ENCODE data around the gene DOCK10.

Gene DOCK10

GRCh38 chr2:224883172-224883516, 159.1 kb downstream of the DOCK10 start:
- no peak for DNase-seq (ENCODE audit: low read depth in 3 of 3)

GRCh38 chr2:224882291-224883171, 159.7 kb downstream of the DOCK10 start:
- DNase-seq (ENCODE audit: low read depth in 3 of 3) = no peak

- no peak for DNase-seq (ENCODE audit: low read depth in 3 of 3)
Observed at GRCh38 chr2:224881846-224882245, 160.4 kb downstream of the DOCK10 start.

- DNase-seq (ENCODE audit: low read depth in 3 of 3) = no peak
Observed at GRCh38 chr2:224876522-224876921, 165.7 kb downstream of the DOCK10 start.

- no peak for DNase-seq (ENCODE audit: low read depth in 3 of 3)
Observed at GRCh38 chr2:224875841-224876240, 166.4 kb downstream of the DOCK10 start.

- DNase-seq (ENCODE audit: low read depth in 3 of 3) = no peak
Observed at GRCh38 chr2:224875153-224875552, 167.1 kb downstream of the DOCK10 start.

- no peak for DNase-seq (ENCODE audit: low read depth in 3 of 3)
Observed at GRCh38 chr2:224871813-224872212, 170.5 kb downstream of the DOCK10 start.

GRCh38 chr2:224870341-224870740, 171.9 kb downstream of the DOCK10 start:
- no peak for DNase-seq (ENCODE audit: low read depth in 3 of 3)

- no peak for DNase-seq (ENCODE audit: low read depth in 3 of 3)
Observed at GRCh38 chr2:224869601-224870233, 172.6 kb downstream of the DOCK10 start.

- no peak for DNase-seq (ENCODE audit: low read depth in 3 of 3)
Observed at GRCh38 chr2:224865016-224865415, 177.3 kb downstream of the DOCK10 start.

GRCh38 chr2:224861266-224861665, 181.0 kb downstream of the DOCK10 start:
- no peak for DNase-seq (ENCODE audit: low read depth in 3 of 3)

- no peak for DNase-seq (ENCODE audit: low read depth in 3 of 3)
Observed at GRCh38 chr2:224860786-224861185, 181.5 kb downstream of the DOCK10 start.

- no peak for DNase-seq (ENCODE audit: low read depth in 3 of 3)
Observed at GRCh38 chr2:224851811-224852210, 190.5 kb downstream of the DOCK10 start.

- DNase-seq (ENCODE audit: low read depth in 3 of 3) = no peak
Observed at GRCh38 chr2:224850081-224850480, 192.2 kb downstream of the DOCK10 start.

GRCh38 chr2:224849264-224849663, 193.0 kb downstream of the DOCK10 start:
- no peak for DNase-seq (ENCODE audit: low read depth in 3 of 3)

GRCh38 chr2:224847961-224848850, 194.1 kb downstream of the DOCK10 start:
- DNase-seq (ENCODE audit: low read depth in 3 of 3) = no peak

- no peak for DNase-seq (ENCODE audit: low read depth in 3 of 3)
Observed at GRCh38 chr2:224847381-224847780, 194.9 kb downstream of the DOCK10 start.

GRCh38 chr2:224846686-224847085, 195.6 kb downstream of the DOCK10 start:
- no peak for DNase-seq (ENCODE audit: low read depth in 3 of 3)

GRCh38 chr2:224846161-224846560, 196.1 kb downstream of the DOCK10 start:
- DNase-seq (ENCODE audit: low read depth in 3 of 3) = no peak

GRCh38 chr2:224843141-224843540, 199.1 kb downstream of the DOCK10 start:
- no peak for DNase-seq (ENCODE audit: low read depth in 3 of 3)

GRCh38 chr2:224841910-224842309, 200.4 kb downstream of the DOCK10 start:
- no peak for DNase-seq (ENCODE audit: low read depth in 3 of 3)

GRCh38 chr2:224838335-224838734, 203.9 kb downstream of the DOCK10 start:
- no peak for DNase-seq (ENCODE audit: low read depth in 3 of 3)
